Panc1 (cell line): ENCODE measurements around the gene RGS10. TPM values are rescaled to one million over a fixed set of nuclear protein-coding genes. Genes with fewer than 3 reads are reported as not detected.

Experiments used
- ATAC-seq: fragments of 200-7000 bp; cut with Tn5 transposase; 2 replicates; pipeline ENCODE4 v1.9.1; 2020; ENCODE audit warnings: mild to moderate bottlenecking, moderate library complexity
- BruUV-seq: library from RNA; stranded (reverse); fragments of 400-500 nt; replicated peaks from 2 replicates; lab custom pipeline; 2021; lab: Mats Ljungman, UMichigan
- CTCF ChIA-PET: fragments of 300-600 bp; sonication (Branson Sonifier 250); formaldehyde crosslinking; loops from one replicate; lab custom pipeline; 2022; ENCODE audit warnings: antibody characterized with exemption; lab: Charles Lee
- POLR2A ChIA-PET: fragments of 300-600 bp; sonication (Branson Sonifier 250); formaldehyde crosslinking; loops from one replicate; lab custom pipeline; 2022; ENCODE audit warnings: antibody characterized with exemption; lab: Charles Lee
- DNase-seq: peaks from one replicate; pipeline ENCODE4 v3.0.0-alpha.2; 2010; ENCODE audit warnings: low read depth, low spot score
- H3K27ac ChIP-seq: 2 replicates; pipeline ENCODE4 v1.5.1; 2011; ENCODE audit warnings: mild to moderate bottlenecking, low read length, inconsistent platforms
- H3K27me3 ChIP-seq: fragments of 200-500 bp; sonication (Bioruptor generic); 2 replicates; pipeline ENCODE4 v1.6.0; 2014; ENCODE audit warnings: low read length, inconsistent platforms; ENCODE audit not compliant: control insufficient read depth, insufficient read depth
- H3K36me3 ChIP-seq: fragments of 200-500 bp; sonication (Bioruptor generic); 2 replicates; pipeline ENCODE4 v1.5.1; 2014; ENCODE audit warnings: inconsistent platforms, mild to moderate bottlenecking, low read length, moderate library complexity; ENCODE audit not compliant: control insufficient read depth, insufficient read depth
- H3K4me1 ChIP-seq: 2 replicates; pipeline ENCODE4 v1.5.1; 2011; ENCODE audit warnings: inconsistent platforms, mild to moderate bottlenecking, low read length, moderate library complexity; ENCODE audit not compliant: control insufficient read depth, insufficient read depth
- H3K4me3 ChIP-seq, 2 experiments: 2 replicates each; pipeline ENCODE4 v1.5.1; 2011 to 2012; ENCODE audit warnings: low read depth in 2 of 2, low read length in 2 of 2, mild to moderate bottlenecking in 2 of 2, inconsistent platforms in 1 of 2, moderate library complexity in 1 of 2
- H3K9me3 ChIP-seq: fragments of 200-500 bp; sonication (Bioruptor generic); 2 replicates; pipeline ENCODE4 v1.5.1; 2014; ENCODE audit warnings: low read depth, mild to moderate bottlenecking, inconsistent platforms, low read length, moderate library complexity; ENCODE audit not compliant: control insufficient read depth, insufficient read depth
- POLR2AphosphoS5 ChIP-seq: IDR thresholded peaks from 2 replicates; pipeline ENCODE4 v1.6.1; 2012; ENCODE audit warnings: mild to moderate bottlenecking, low read depth, low read length, moderate library complexity
- SIN3A ChIP-seq: IDR thresholded peaks from 2 replicates; pipeline ENCODE4 v1.6.1; 2012; ENCODE audit warnings: low read depth, mild to moderate bottlenecking, low read length, moderate library complexity, borderline replicate concordance; ENCODE audit not compliant: insufficient read depth
- TCF7L2 ChIP-seq: IDR thresholded peaks from 2 replicates; pipeline ENCODE4 v1.6.1; 2011; ENCODE audit warnings: mild to moderate bottlenecking, low read depth, low read length, inconsistent platforms
- in situ Hi-C: cut with HindIII; loops from 2 replicates; pipeline ENCODE4 v1.10.0; 2016; ENCODE audit warnings: low sequenced_read_pairs, low pct_unique_long_range_greater_than_20kb
- intact Hi-C: fragments of 100-400 bp; cut with micrococcal nuclease; formaldehyde crosslinking; loops from one replicate; pipeline ENCODE4 v1.10.0; 2022; ENCODE audit not compliant: unreplicated experiment
- total RNA-seq: library from RNA; stranded (reverse); gene quantifications from one replicate; pipeline ENCODE4 v1.2.1, GENCODE V29; 2021; ENCODE audit not compliant: unreplicated experiment
- TF ChIP-seq, protein P1 (sequence below), 2 experiments: IDR thresholded peaks; 2 replicates each; pipeline ENCODE4 v1.6.1; 2011 to 2012; ENCODE audit warnings: low read depth in 2 of 2, control low read depth in 1 of 2, low read length in 1 of 2, mild to moderate bottlenecking in 1 of 2, moderate library complexity in 1 of 2; ENCODE audit not compliant: insufficient read depth in 1 of 2
- TF ChIP-seq, protein P2 (sequence below): fragments of 450-650 bp; IDR thresholded peaks from 2 replicates; pipeline ENCODE4 v1.5.1; 2017; ENCODE audit warnings: mild to moderate bottlenecking

The RGS10 gene
- total RNA-seq, 1 experiment from 2014 or later, result 68.6 TPM

DNA sequence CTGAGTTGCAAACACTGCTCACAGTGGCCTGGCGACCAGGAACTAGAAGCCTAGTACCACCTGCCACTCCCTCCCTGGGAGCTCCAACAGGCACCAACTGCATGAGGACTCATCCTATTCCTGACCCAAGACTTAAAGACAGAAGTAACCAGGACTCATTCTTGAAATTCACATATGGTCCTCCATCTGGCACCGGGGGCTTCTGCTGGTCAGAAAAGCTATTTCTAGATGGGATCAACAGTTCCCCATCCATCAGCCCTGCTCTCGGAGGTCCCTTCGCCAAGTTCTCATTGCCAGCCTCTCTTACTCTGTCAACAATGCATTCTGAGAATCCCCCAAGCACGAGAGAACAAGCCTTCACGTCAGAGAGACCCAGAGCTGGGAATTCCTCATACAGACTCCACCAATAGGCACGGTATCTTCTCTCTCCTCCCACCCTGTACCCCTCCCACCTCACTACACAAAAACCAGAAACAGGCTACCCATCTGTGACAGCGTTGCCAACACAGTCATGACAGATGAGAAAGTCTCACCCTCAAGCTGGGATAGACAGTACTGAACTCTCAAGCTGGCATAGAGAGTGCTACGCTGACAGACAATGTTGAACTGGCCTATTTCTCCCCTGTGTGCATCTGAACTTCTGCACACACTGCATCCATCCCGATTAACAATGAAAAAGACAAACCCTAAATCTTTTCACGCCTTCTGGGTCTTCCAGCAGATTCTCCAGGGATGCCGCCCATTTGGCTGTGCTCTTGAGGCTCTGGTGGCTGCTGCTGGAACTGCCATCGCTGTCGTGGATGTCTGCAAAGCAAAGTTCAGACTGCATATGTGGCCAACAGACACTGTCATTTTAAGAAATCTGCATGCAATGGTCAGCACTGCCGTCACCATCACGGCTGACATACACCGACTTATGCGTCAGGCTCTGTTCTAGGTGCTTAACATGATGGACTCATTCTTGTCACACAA is 15.6 kb downstream of the RGS10 start:
- intact Hi-C loops (no loop called here), in situ Hi-C loops (no loop called here)
- Histone ChIP-seq H3K27ac (no peak overlapping the region), H3K4me1 (peaks cover 6% of the 10 kb centered on the region; the same call in 1 of the 2 replicates), H3K36me3 (peaks cover 2% of the 10 kb centered on the region; the same call in 1 of the 2 replicates), H3K9me3 (no peaks in the 10 kb centered on the region), H3K4me3 (no peak overlapping the region), H3K27me3 (no peaks in the 10 kb centered on the region)
- no peak for TF ChIP-seq POLR2AphosphoS5
- TF ChIP-seq TCF7L2, result no peak
- TF ChIP-seq, protein P1, sequence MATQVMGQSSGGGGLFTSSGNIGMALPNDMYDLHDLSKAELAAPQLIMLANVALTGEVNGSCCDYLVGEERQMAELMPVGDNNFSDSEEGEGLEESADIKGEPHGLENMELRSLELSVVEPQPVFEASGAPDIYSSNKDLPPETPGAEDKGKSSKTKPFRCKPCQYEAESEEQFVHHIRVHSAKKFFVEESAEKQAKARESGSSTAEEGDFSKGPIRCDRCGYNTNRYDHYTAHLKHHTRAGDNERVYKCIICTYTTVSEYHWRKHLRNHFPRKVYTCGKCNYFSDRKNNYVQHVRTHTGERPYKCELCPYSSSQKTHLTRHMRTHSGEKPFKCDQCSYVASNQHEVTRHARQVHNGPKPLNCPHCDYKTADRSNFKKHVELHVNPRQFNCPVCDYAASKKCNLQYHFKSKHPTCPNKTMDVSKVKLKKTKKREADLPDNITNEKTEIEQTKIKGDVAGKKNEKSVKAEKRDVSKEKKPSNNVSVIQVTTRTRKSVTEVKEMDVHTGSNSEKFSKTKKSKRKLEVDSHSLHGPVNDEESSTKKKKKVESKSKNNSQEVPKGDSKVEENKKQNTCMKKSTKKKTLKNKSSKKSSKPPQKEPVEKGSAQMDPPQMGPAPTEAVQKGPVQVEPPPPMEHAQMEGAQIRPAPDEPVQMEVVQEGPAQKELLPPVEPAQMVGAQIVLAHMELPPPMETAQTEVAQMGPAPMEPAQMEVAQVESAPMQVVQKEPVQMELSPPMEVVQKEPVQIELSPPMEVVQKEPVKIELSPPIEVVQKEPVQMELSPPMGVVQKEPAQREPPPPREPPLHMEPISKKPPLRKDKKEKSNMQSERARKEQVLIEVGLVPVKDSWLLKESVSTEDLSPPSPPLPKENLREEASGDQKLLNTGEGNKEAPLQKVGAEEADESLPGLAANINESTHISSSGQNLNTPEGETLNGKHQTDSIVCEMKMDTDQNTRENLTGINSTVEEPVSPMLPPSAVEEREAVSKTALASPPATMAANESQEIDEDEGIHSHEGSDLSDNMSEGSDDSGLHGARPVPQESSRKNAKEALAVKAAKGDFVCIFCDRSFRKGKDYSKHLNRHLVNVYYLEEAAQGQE (IDR thresholded peaks at IDR 0.05; ENCODE audit: insufficient read depth in 1 of 2, low read depth in 2 of 2, low read length in 1 of 2), result no peak
- TF ChIP-seq SIN3A, result no peak
- TF ChIP-seq, protein P2, sequence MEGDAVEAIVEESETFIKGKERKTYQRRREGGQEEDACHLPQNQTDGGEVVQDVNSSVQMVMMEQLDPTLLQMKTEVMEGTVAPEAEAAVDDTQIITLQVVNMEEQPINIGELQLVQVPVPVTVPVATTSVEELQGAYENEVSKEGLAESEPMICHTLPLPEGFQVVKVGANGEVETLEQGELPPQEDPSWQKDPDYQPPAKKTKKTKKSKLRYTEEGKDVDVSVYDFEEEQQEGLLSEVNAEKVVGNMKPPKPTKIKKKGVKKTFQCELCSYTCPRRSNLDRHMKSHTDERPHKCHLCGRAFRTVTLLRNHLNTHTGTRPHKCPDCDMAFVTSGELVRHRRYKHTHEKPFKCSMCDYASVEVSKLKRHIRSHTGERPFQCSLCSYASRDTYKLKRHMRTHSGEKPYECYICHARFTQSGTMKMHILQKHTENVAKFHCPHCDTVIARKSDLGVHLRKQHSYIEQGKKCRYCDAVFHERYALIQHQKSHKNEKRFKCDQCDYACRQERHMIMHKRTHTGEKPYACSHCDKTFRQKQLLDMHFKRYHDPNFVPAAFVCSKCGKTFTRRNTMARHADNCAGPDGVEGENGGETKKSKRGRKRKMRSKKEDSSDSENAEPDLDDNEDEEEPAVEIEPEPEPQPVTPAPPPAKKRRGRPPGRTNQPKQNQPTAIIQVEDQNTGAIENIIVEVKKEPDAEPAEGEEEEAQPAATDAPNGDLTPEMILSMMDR, result no peak
- no peak for DNase-seq
- POLR2A ChIA-PET, result no interaction called here
- CTCF ChIA-PET, result interaction anchor here (1.2 kb wide), 1 partner anchor 37 kb away, joined by 3 read pairs; no protein-coding TSS in a partner anchor
- ATAC-seq, result peak; percentile 56; the same call in 1 of the 2 replicates
- BruUV-seq, result no TSS peak

DNA sequence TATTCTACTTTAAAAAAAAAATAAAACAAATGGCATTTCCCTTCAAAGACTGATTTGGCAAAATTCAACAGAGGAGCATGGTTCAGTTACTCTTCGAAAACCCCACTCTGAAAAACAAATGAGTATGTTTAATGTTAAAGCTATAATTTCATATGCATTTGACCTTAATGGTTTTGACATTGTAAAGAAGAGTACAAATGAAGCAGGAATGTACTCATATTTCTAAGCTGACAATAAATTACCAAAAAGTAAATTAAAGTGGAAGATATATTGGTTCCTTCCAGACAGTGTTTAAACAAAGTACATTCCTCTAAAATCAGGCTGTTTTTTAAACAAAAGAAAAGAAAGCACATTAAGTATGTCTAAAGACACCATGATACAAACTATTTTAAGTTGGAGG is 16.4 kb downstream of the RGS10 start:
- H3K27ac ChIP-seq, result no peak overlapping the region
- TF ChIP-seq POLR2AphosphoS5 (no peak), SIN3A (no peak), TCF7L2 (no peak)
- TF ChIP-seq, protein P2, result no peak
- TF ChIP-seq, protein P1 (IDR thresholded peaks at IDR 0.05; ENCODE audit: insufficient read depth in 1 of 2, low read depth in 2 of 2, low read length in 1 of 2), result no peak
- no peaks in the 10 kb centered on the region for H3K27me3 ChIP-seq
- DNase-seq (no peak), ATAC-seq (no peak)
- H3K4me3 ChIP-seq, result no peak overlapping the region
- ChIA-PET CTCF (interaction anchor here (1.2 kb wide), 1 partner anchor 37 kb away, joined by 3 read pairs; no protein-coding TSS in a partner anchor), POLR2A (no interaction called here)
- intact Hi-C loops, result no loop called here
- in situ Hi-C loops, result no loop called here
- no peaks in the 10 kb centered on the region for H3K9me3 ChIP-seq
- BruUV-seq, result no TSS peak
- H3K36me3 ChIP-seq, result peaks cover 4% of the 10 kb centered on the region; the same call in 1 of the 2 replicates
- peaks cover 4% of the 10 kb centered on the region; the same call in 1 of the 2 replicates for H3K4me1 ChIP-seq
